ENCODE data around the gene DGKB. TPM values are rescaled to one million over a fixed set of nuclear protein-coding genes. Genes with fewer than 3 reads are reported as not detected.

The DGKB gene
- total and polyA plus RNA-seq, 8 donors, result 0.20 to 260 (median 3.2) TPM; not detected in 4

- TF ChIP-seq POLR2A (IDR thresholded peaks at IDR 0.05) (no peak), POLR2AphosphoS5 (IDR thresholded peaks at IDR 0.05) (no peak), CTCF (IDR thresholded peaks at IDR 0.05) (no peak), EP300 (IDR thresholded peaks at IDR 0.05) (no peak)
Measured at GRCh38 chr7:14201353-14201752, 701.2 kb downstream of the DGKB start.

GRCh38 chr7:14199336-14199735, 703.2 kb downstream of the DGKB start:
- no peaks in the 10 kb centered on the region for H3K27me3 ChIP-seq
- TF ChIP-seq EP300 (IDR thresholded peaks at IDR 0.05) (no peak), CTCF (IDR thresholded peaks at IDR 0.05) (no peak), POLR2A (IDR thresholded peaks at IDR 0.05) (no peak), POLR2AphosphoS5 (IDR thresholded peaks at IDR 0.05) (no peak)
- H3K4me3 ChIP-seq, result no peak overlapping the region
- H3K27ac ChIP-seq, result no peak overlapping the region
- intact Hi-C loops (cut with DNase I; ENCODE audit: low total_unique reads), result no loop called here
- peaks cover 0 to 5% (median 0%) of the 10 kb centered on the region in 4 donors for H3K9me3 ChIP-seq
- H3K4me1 ChIP-seq, result peaks cover 0 to 13% (median 5%) of the 10 kb centered on the region in 4 donors
- no peak for DNase-seq
- WGBS, 5 donors, result 81 to 89% (median 89%) methylated on average over 2 of the region's 2 CpGs
- no peaks in the 10 kb centered on the region for H3K36me3 ChIP-seq

More at GRCh38 chr7:14201353-14201752, 701.2 kb downstream of the DGKB start:
- DNase-seq, result no peak
- intact Hi-C loops (cut with DNase I; ENCODE audit: low total_unique reads), result no loop called here
- H3K27ac ChIP-seq, result no peak overlapping the region
- H3K9me3 ChIP-seq, result peaks cover 0 to 5% (median 0%) of the 10 kb centered on the region in 4 donors
- H3K4me1 ChIP-seq, result peaks cover 0 to 13% (median 5%) of the 10 kb centered on the region in 4 donors
- H3K36me3 ChIP-seq, result no peaks in the 10 kb centered on the region
- no peaks in the 10 kb centered on the region for H3K27me3 ChIP-seq
- WGBS, 5 donors, result 79 to 88% (median 80%) methylated on average over 3 of the region's 3 CpGs
- no peak overlapping the region for H3K4me3 ChIP-seq

GRCh38 chr7:14197280-14197679, 705.3 kb downstream of the DGKB start:
- H3K4me1 ChIP-seq, result peaks cover 0 to 13% (median 5%) of the 10 kb centered on the region in 4 donors
- DNase-seq, result peak in 1 of 2 donors; percentile 49
- H3K27ac ChIP-seq, result no peak overlapping the region
- no peak overlapping the region for H3K4me3 ChIP-seq
- no peaks in the 10 kb centered on the region for H3K36me3 ChIP-seq
- H3K9me3 ChIP-seq, result peaks cover 0 to 5% (median 0%) of the 10 kb centered on the region in 4 donors
- 5 to 20% (median 7%) methylated on average over 3 of the region's 3 CpGs for WGBS, 5 donors
- no peaks in the 10 kb centered on the region for H3K27me3 ChIP-seq
- TF ChIP-seq POLR2AphosphoS5 (IDR thresholded peaks at IDR 0.05), result no peak
- no peak for TF ChIP-seq POLR2A (IDR thresholded peaks at IDR 0.05)
- TF ChIP-seq CTCF (IDR thresholded peaks at IDR 0.05), result no peak
- no peak for TF ChIP-seq EP300 (IDR thresholded peaks at IDR 0.05)
- intact Hi-C loops (cut with DNase I; ENCODE audit: low total_unique reads), result no loop called here

GRCh38 chr7:14196555-14196954, 706.0 kb downstream of the DGKB start:
- intact Hi-C loops (cut with DNase I; ENCODE audit: low total_unique reads), result no loop called here
- Histone ChIP-seq H3K27me3 (no peaks in the 10 kb centered on the region), H3K4me3 (no peak overlapping the region), H3K27ac (no peak overlapping the region), H3K36me3 (no peaks in the 10 kb centered on the region), H3K9me3 (peaks cover 0 to 5% (median 0%) of the 10 kb centered on the region in 4 donors), H3K4me1 (peaks cover 0 to 13% (median 5%) of the 10 kb centered on the region in 4 donors)
- WGBS, 5 donors, result 48 to 64% (median 55%) methylated on average over 2 of the region's 2 CpGs
- TF ChIP-seq EP300 (IDR thresholded peaks at IDR 0.05), result no peak
- TF ChIP-seq POLR2A (IDR thresholded peaks at IDR 0.05), result no peak
- no peak for TF ChIP-seq POLR2AphosphoS5 (IDR thresholded peaks at IDR 0.05)
- no peak for TF ChIP-seq CTCF (IDR thresholded peaks at IDR 0.05)
- DNase-seq, result no peak

Measured in stomach (tissue), 9 donors.